ENCODE measurements around the gene RPL13A.

The RPL13A gene

GRCh38 chr19:49487277-49488045, at the start of gene RPL13A:
TSS of gene RPL13A (plus strand) at chr19:49487608. CDS start at chr19:49487630, 22 bp downstream.
- H3K4me1 ChIP-seq (ENCODE audit: control insufficient read depth in 5 of 5, insufficient read depth in 5 of 5, low read length in 5 of 5), result peaks cover 11 to 34% (median 30%) of the 10 kb centered on the region in 5 donors
- H3K4me3 ChIP-seq (ENCODE audit: low read depth in 1 of 5, low read length in 5 of 5), result peak within 1 kb of the TSS; percentile 95 to 100 (median 99)
- H3K9ac ChIP-seq (ENCODE audit: low read length in 5 of 5), result peak within 1 kb of the TSS; percentile 89 to 99 (median 98)
- H3K27me3 ChIP-seq (ENCODE audit: control insufficient read depth in 5 of 5, insufficient read depth in 4 of 5, low read length in 5 of 5), result peaks cover 0 to 3% (median 0%) of the 10 kb centered on the region in 5 donors
- peaks cover 0 to 36% (median 31%) of the 10 kb centered on the region in 5 donors for H3K36me3 ChIP-seq (ENCODE audit: control insufficient read depth in 5 of 5, insufficient read depth in 5 of 5, low read length in 5 of 5)
- peak within 1 kb of the TSS; percentile 86 for H3K27ac ChIP-seq (ENCODE audit: low read depth, low read length)
- H3K9me3 ChIP-seq (ENCODE audit: control insufficient read depth in 5 of 5, low read length in 5 of 5), result no peaks in the 10 kb centered on the region

- Histone ChIP-seq H3K4me1 (ENCODE audit: control insufficient read depth in 5 of 5, insufficient read depth in 5 of 5, low read length in 5 of 5) (peaks cover 0 to 26% (median 13%) of the 10 kb centered on the region in 5 donors), H3K9ac (ENCODE audit: low read length in 5 of 5) (no peak overlapping the region), H3K4me3 (ENCODE audit: low read depth in 1 of 5, low read length in 5 of 5) (no peak overlapping the region), H3K36me3 (ENCODE audit: control insufficient read depth in 5 of 5, insufficient read depth in 5 of 5, low read length in 5 of 5) (no peaks in the 10 kb centered on the region), H3K27me3 (ENCODE audit: control insufficient read depth in 5 of 5, insufficient read depth in 4 of 5, low read length in 5 of 5) (peaks cover 35 to 77% (median 53%) of the 10 kb centered on the region in 5 donors), H3K27ac (ENCODE audit: low read depth, low read length) (no peak overlapping the region), H3K9me3 (ENCODE audit: control insufficient read depth in 5 of 5, low read length in 5 of 5) (no peaks in the 10 kb centered on the region)
These were observed 49.1 kb upstream of the RPL13A start for GRCh38 chr19:49438261-49438660.

- peaks cover 32 to 61% (median 44%) of the 10 kb centered on the region in 5 donors for H3K27me3 ChIP-seq (ENCODE audit: control insufficient read depth in 5 of 5, insufficient read depth in 4 of 5, low read length in 5 of 5)
- peak overlapping the region in 1 of 5 donors; percentile 65 for H3K4me3 ChIP-seq (ENCODE audit: low read depth in 1 of 5, low read length in 5 of 5)
- no peaks in the 10 kb centered on the region for H3K9me3 ChIP-seq (ENCODE audit: control insufficient read depth in 5 of 5, low read length in 5 of 5)
- H3K27ac ChIP-seq (ENCODE audit: low read depth, low read length), result no peak overlapping the region
- no peak overlapping the region for H3K9ac ChIP-seq (ENCODE audit: low read length in 5 of 5)
- peaks cover 3 to 36% (median 17%) of the 10 kb centered on the region in 5 donors for H3K4me1 ChIP-seq (ENCODE audit: control insufficient read depth in 5 of 5, insufficient read depth in 5 of 5, low read length in 5 of 5)
- no peaks in the 10 kb centered on the region for H3K36me3 ChIP-seq (ENCODE audit: control insufficient read depth in 5 of 5, insufficient read depth in 5 of 5, low read length in 5 of 5)
These were observed 47.6 kb upstream of the RPL13A start for GRCh38 chr19:49439836-49440235.

- Histone ChIP-seq H3K27me3 (ENCODE audit: control insufficient read depth in 5 of 5, insufficient read depth in 4 of 5, low read length in 5 of 5) (peaks cover 32 to 55% (median 41%) of the 10 kb centered on the region in 5 donors), H3K27ac (ENCODE audit: low read depth, low read length) (no peak overlapping the region), H3K9me3 (ENCODE audit: control insufficient read depth in 5 of 5, low read length in 5 of 5) (no peaks in the 10 kb centered on the region), H3K4me3 (ENCODE audit: low read depth in 1 of 5, low read length in 5 of 5) (peak overlapping the region; percentile 8 to 65 (median 53)), H3K9ac (ENCODE audit: low read length in 5 of 5) (peak overlapping the region in 1 of 5 donors; percentile 7), H3K4me1 (ENCODE audit: control insufficient read depth in 5 of 5, insufficient read depth in 5 of 5, low read length in 5 of 5) (peaks cover 3 to 36% (median 19%) of the 10 kb centered on the region in 5 donors), H3K36me3 (ENCODE audit: control insufficient read depth in 5 of 5, insufficient read depth in 5 of 5, low read length in 5 of 5) (no peaks in the 10 kb centered on the region)
These were observed 46.8 kb upstream of the RPL13A start for GRCh38 chr19:49440439-49441209.

- Histone ChIP-seq H3K27ac (ENCODE audit: low read depth, low read length) (peak within 1 kb of the TSS; percentile 23), H3K9me3 (ENCODE audit: control insufficient read depth in 5 of 5, low read length in 5 of 5) (no peaks in the 10 kb centered on the region), H3K9ac (ENCODE audit: low read length in 5 of 5) (peak within 1 kb of the TSS in 1 of 5 donors; percentile 7), H3K4me1 (ENCODE audit: control insufficient read depth in 5 of 5, insufficient read depth in 5 of 5, low read length in 5 of 5) (peaks cover 3 to 35% (median 19%) of the 10 kb centered on the region in 5 donors), H3K4me3 (ENCODE audit: low read depth in 1 of 5, low read length in 5 of 5) (peak within 1 kb of the TSS; percentile 41 to 82 (median 61)), H3K27me3 (ENCODE audit: control insufficient read depth in 5 of 5, insufficient read depth in 4 of 5, low read length in 5 of 5) (peaks cover 30 to 48% (median 35%) of the 10 kb centered on the region in 5 donors), H3K36me3 (ENCODE audit: control insufficient read depth in 5 of 5, insufficient read depth in 5 of 5, low read length in 5 of 5) (no peaks in the 10 kb centered on the region)
These were observed 46.0 kb upstream of the RPL13A start, which contains the start of gene SLC17A7 for GRCh38 chr19:49441210-49441959. TSS of gene SLC17A7 (minus strand) at chr19:49441527. CDS start at chr19:49441379, 148 bp downstream.

GRCh38 chr19:49441960-49442350, 45.5 kb upstream of the RPL13A start:
- peak overlapping the region in 4 of 5 donors; percentile 47 to 82 (median 59) for H3K4me3 ChIP-seq (ENCODE audit: low read depth in 1 of 5, low read length in 5 of 5)
- no peak overlapping the region for H3K9ac ChIP-seq (ENCODE audit: low read length in 5 of 5)

GRCh38 chr19:49442354-49442753, 45.1 kb upstream of the RPL13A start:
- Histone ChIP-seq H3K4me1 (ENCODE audit: control insufficient read depth in 5 of 5, insufficient read depth in 5 of 5, low read length in 5 of 5) (peaks cover 3 to 33% (median 19%) of the 10 kb centered on the region in 5 donors), H3K27ac (ENCODE audit: low read depth, low read length) (no peak overlapping the region), H3K36me3 (ENCODE audit: control insufficient read depth in 5 of 5, insufficient read depth in 5 of 5, low read length in 5 of 5) (peaks cover 0 to 9% (median 3%) of the 10 kb centered on the region in 5 donors), H3K4me3 (ENCODE audit: low read depth in 1 of 5, low read length in 5 of 5) (peak overlapping the region; percentile 41 to 82 (median 57)), H3K9me3 (ENCODE audit: control insufficient read depth in 5 of 5, low read length in 5 of 5) (no peaks in the 10 kb centered on the region), H3K9ac (ENCODE audit: low read length in 5 of 5) (no peak overlapping the region), H3K27me3 (ENCODE audit: control insufficient read depth in 5 of 5, insufficient read depth in 4 of 5, low read length in 5 of 5) (peaks cover 25 to 40% (median 32%) of the 10 kb centered on the region in 5 donors)

More at GRCh38 chr19:49441960-49442350, 45.5 kb upstream of the RPL13A start:
- peak overlapping the region; percentile 23 for H3K27ac ChIP-seq (ENCODE audit: low read depth, low read length)
- H3K4me1 ChIP-seq (ENCODE audit: control insufficient read depth in 5 of 5, insufficient read depth in 5 of 5, low read length in 5 of 5), result peaks cover 3 to 31% (median 19%) of the 10 kb centered on the region in 5 donors
- H3K36me3 ChIP-seq (ENCODE audit: control insufficient read depth in 5 of 5, insufficient read depth in 5 of 5, low read length in 5 of 5), result peaks cover 0 to 5% (median 3%) of the 10 kb centered on the region in 5 donors
- peaks cover 25 to 42% (median 32%) of the 10 kb centered on the region in 5 donors for H3K27me3 ChIP-seq (ENCODE audit: control insufficient read depth in 5 of 5, insufficient read depth in 4 of 5, low read length in 5 of 5)
- no peaks in the 10 kb centered on the region for H3K9me3 ChIP-seq (ENCODE audit: control insufficient read depth in 5 of 5, low read length in 5 of 5)

- H3K9me3 ChIP-seq (ENCODE audit: control insufficient read depth in 5 of 5, low read length in 5 of 5), result no peaks in the 10 kb centered on the region
- peaks cover 3 to 39% (median 22%) of the 10 kb centered on the region in 5 donors for H3K4me1 ChIP-seq (ENCODE audit: control insufficient read depth in 5 of 5, insufficient read depth in 5 of 5, low read length in 5 of 5)
- H3K4me3 ChIP-seq (ENCODE audit: low read depth in 1 of 5, low read length in 5 of 5), result peak overlapping the region; percentile 58 to 82 (median 76)
- peak overlapping the region; percentile 67 for H3K27ac ChIP-seq (ENCODE audit: low read depth, low read length)
- peak overlapping the region in 4 of 5 donors; percentile 48 to 71 (median 61) for H3K9ac ChIP-seq (ENCODE audit: low read length in 5 of 5)
- H3K36me3 ChIP-seq (ENCODE audit: control insufficient read depth in 5 of 5, insufficient read depth in 5 of 5, low read length in 5 of 5), result peaks cover 0 to 9% (median 3%) of the 10 kb centered on the region in 5 donors
- H3K27me3 ChIP-seq (ENCODE audit: control insufficient read depth in 5 of 5, insufficient read depth in 4 of 5, low read length in 5 of 5), result peaks cover 23 to 34% (median 27%) of the 10 kb centered on the region in 5 donors
These were observed 44.5 kb upstream of the RPL13A start for GRCh38 chr19:49442771-49443365.

Measured in subcutaneous abdominal adipose tissue (tissue), 5 donors.